ENCODE data around the gene SLC25A11. TPM values are rescaled to one million over a fixed set of nuclear protein-coding genes. Genes with fewer than 3 reads are reported as not detected.

SLC25A11 gene
- total RNA-seq, 2 donors from 2014 or later = 40.4 to 43.8 TPM

DNA sequence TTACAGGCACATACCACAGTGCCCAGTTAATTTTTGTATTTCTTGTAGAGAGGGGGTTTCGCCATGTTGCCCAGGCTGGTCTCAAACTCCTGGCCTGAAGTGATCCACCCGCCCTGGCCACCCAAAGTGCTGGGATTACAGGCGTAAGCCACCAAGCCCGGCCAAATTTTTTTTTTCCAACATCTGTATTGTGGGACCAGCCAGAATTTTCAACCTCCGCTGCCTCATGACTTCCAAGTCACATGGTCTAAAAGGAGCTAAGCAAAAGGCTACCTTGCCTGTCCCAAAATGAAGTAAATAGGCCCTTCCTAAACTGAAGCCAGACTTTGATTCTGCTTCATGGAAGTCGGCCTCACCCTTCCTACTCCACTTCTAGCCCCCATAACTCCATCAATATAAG, 32.0 kb upstream of the SLC25A11 start:
- H3K27ac Mint-ChIP-seq = peak overlapping the region; percentile 33
- H3K36me3 Mint-ChIP-seq (ENCODE audit: insufficient read depth in 2 of 2) = peaks cover 14 to 38% of the 10 kb centered on the region in 2 donors
- H3K4me1 Mint-ChIP-seq (ENCODE audit: low read depth) = peaks cover 33% of the 10 kb centered on the region
- no peak for ATAC-seq (replicated peaks in 1 of 2)
- no peaks in the 10 kb centered on the region for H3K27me3 Mint-ChIP-seq (ENCODE audit: low read depth)
- DNase-seq = no peak
- H3K9me3 Mint-ChIP-seq = no peaks in the 10 kb centered on the region
- H3K4me3 Mint-ChIP-seq = no peak overlapping the region

- H3K36me3 Mint-ChIP-seq (ENCODE audit: insufficient read depth in 2 of 2) = peaks cover 19 to 45% of the 10 kb centered on the region in 2 donors
- ATAC-seq (replicated peaks in 1 of 2) (no peak), DNase-seq (no peak)
- H3K9me3 Mint-ChIP-seq = peaks cover 0 to under 1% of the 10 kb centered on the region in 2 donors
- no peaks in the 10 kb centered on the region for H3K27me3 Mint-ChIP-seq (ENCODE audit: low read depth)
- peak overlapping the region in 1 of 2 donors; percentile 52 for H3K4me3 Mint-ChIP-seq
- peaks cover 47% of the 10 kb centered on the region for H3K4me1 Mint-ChIP-seq (ENCODE audit: low read depth)
- H3K27ac Mint-ChIP-seq = peak overlapping the region; percentile 89
Measured at GRCh38 chr17:4970273-4970672, 30.4 kb upstream of the SLC25A11 start.

DNA sequence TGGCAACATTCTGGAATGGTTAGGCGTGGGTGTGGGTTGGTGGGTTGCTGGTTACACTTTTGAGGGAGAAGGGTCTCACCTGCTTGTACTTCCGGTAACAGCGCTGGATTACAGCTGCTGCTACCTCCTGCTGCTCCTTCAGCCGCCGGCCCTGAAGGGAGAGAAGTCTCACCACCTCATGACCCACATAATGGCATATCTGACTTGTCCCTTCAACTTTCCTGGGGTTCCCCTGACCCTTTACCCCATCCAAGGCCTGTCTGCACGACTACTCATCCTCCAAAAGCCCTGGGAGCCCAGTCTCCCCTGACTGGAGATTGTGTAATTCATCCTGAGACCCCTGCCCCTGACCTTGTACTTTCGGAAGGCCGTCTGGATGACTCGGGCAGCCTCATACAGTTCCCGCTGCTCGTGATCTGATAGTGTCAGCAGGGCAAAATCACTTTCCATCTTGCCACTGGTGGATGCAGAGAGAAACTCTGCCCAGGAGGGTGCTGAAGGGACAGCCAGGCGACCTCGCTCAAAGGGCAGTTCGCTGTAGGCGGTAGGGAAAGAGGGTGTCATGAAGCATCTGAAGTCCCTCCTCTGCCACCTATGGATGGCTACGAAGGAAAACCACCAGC, 29.8 kb upstream of the SLC25A11 start:
- peaks cover 51% of the 10 kb centered on the region for H3K4me1 Mint-ChIP-seq (ENCODE audit: low read depth)

GRCh38 chr17:4969047-4969550, 29.3 kb upstream of the SLC25A11 start:
- no peak overlapping the region for H3K4me3 Mint-ChIP-seq
- H3K27ac Mint-ChIP-seq = no peak overlapping the region
- peaks cover 0 to 1% of the 10 kb centered on the region in 2 donors for H3K9me3 Mint-ChIP-seq
- H3K36me3 Mint-ChIP-seq (ENCODE audit: insufficient read depth in 2 of 2) = peaks cover 21 to 43% of the 10 kb centered on the region in 2 donors
- peak; percentile 57 to 65 for ATAC-seq (replicated peaks in 1 of 2)
- peak; percentile 74 to 76 for DNase-seq
- no peaks in the 10 kb centered on the region for H3K27me3 Mint-ChIP-seq (ENCODE audit: low read depth)
- H3K4me1 Mint-ChIP-seq (ENCODE audit: low read depth) = peaks cover 51% of the 10 kb centered on the region

More for the DNA sequence above, 29.8 kb upstream of the SLC25A11 start:
- Mint-ChIP-seq H3K4me3 (no peak overlapping the region), H3K9me3 (peaks cover 0 to 1% of the 10 kb centered on the region in 2 donors), H3K27me3 (ENCODE audit: low read depth) (no peaks in the 10 kb centered on the region), H3K36me3 (ENCODE audit: insufficient read depth in 2 of 2) (peaks cover 21 to 47% of the 10 kb centered on the region in 2 donors), H3K27ac (no peak overlapping the region)
- ATAC-seq (replicated peaks in 1 of 2) (peak; percentile 14 to 25), DNase-seq (peak; percentile 59 to 60)

GRCh38 chr17:4968486-4969046, 28.7 kb upstream of the SLC25A11 start:
- Mint-ChIP-seq H3K4me3 (no peak overlapping the region), H3K27ac (no peak overlapping the region), H3K4me1 (ENCODE audit: low read depth) (peaks cover 51% of the 10 kb centered on the region), H3K9me3 (peaks cover 0 to 1% of the 10 kb centered on the region in 2 donors), H3K36me3 (ENCODE audit: insufficient read depth in 2 of 2) (peaks cover 21 to 40% of the 10 kb centered on the region in 2 donors), H3K27me3 (ENCODE audit: low read depth) (no peaks in the 10 kb centered on the region)
- ATAC-seq (replicated peaks in 1 of 2) (no peak), DNase-seq (peak; percentile 49 to 53)

DNA sequence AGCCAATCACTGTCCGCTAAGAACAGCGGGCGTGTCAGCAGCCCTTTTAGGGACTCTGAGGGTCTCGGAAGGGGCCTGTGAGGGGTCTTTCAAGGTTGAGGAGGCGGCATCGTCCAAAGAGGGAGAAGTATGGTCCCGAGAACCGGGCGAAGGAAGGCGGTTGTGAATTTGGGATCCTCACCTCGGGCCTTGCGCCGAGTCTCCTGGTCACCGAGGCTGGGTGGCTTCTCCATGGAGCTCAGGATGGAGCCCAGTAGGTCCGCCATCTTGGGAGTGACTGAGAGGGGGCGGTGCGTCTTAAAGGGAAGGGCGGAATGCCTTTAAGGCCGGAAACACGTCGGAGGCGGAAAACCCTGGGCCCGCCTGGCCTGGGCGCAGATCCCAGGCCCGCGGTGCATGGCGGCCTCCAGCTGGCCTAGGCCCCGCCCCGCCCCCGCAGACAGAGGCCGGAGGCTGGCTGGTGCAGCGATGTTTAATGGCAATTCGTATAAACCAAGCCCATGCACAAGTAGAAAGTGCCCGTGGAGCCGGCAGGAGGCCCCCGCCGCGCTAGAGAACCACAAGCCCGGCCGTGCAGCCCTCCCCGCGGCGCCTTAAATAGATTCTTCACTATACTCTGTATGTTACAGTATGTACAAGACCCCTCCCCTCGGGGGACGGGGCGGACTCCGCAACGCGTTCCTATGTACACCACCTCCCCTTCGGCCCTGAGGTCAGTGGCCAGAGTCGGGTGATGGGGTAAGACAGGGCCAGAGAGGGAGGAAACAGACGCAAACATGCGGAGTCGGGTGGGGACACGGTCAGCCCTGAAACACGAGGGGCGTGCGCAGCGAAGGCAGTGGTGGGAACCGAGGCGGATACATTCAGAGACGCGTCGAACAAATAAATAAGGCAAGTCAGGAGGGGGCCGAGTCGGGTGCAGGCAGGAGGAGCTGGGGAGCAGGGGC, 28.0 kb upstream of the SLC25A11 start, which contains the start of gene SPAG7:
Gene SPAG7 (minus strand): TSS at position 279 of the 947 bp plus-strand sequence. CDS start 13 bp downstream, at position 266.
- Mint-ChIP-seq H3K4me3 (no peak within 1 kb of the TSS), H3K36me3 (ENCODE audit: insufficient read depth in 2 of 2) (peaks cover 21 to 37% of the 10 kb centered on the region in 2 donors), H3K27me3 (ENCODE audit: low read depth) (no peaks in the 10 kb centered on the region), H3K9me3 (peaks cover 0 to 1% of the 10 kb centered on the region in 2 donors), H3K4me1 (ENCODE audit: low read depth) (peaks cover 51% of the 10 kb centered on the region), H3K27ac (peak within 1 kb of the TSS; percentile 74)
- peak; percentile 67 to 69 for ATAC-seq (replicated peaks in 1 of 2)
- DNase-seq = peak; percentile 93 to 95

DNA sequence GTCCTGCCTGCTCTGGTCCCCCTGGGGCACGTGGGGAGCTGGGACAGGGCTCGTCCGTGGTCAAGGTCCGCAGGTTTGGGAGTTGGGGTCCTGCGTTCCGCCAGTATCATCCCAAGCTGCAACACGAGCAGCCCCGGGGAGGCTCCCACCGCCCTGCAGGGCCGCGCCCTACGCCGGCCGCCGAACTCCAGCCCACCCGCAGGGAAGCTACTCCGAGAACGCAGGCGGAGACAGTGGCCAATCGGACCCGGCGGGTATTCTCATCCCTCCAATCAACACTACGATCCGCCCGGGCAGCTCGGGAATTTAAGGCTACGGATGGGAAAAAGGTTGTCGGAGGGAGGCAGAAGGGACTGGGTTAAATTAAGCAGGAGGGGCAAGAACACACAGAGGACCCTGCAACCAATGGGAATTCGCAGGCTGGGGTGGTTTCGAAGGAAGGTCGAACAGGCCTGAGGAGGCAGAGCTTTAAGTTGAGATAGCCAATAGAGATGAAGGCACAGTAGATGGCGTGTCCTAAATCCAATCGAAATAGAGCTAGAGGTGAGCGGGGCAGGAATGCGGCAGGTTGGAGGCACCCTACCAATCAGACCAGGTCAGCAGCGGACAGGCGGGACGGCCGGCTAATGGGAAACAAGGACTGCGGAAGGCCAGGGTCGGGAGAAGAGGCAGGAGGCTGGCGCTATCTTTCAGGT, 27.1 kb upstream of the SLC25A11 start:
- peaks cover 21 to 35% of the 10 kb centered on the region in 2 donors for H3K36me3 Mint-ChIP-seq (ENCODE audit: insufficient read depth in 2 of 2)
- peak overlapping the region; percentile 74 for H3K27ac Mint-ChIP-seq
- no peaks in the 10 kb centered on the region for H3K27me3 Mint-ChIP-seq (ENCODE audit: low read depth)
- H3K9me3 Mint-ChIP-seq = peaks cover 0 to 1% of the 10 kb centered on the region in 2 donors
- no peak overlapping the region for H3K4me3 Mint-ChIP-seq
- peak; percentile 67 to 73 for ATAC-seq (replicated peaks in 1 of 2)
- peaks cover 49% of the 10 kb centered on the region for H3K4me1 Mint-ChIP-seq (ENCODE audit: low read depth)
- DNase-seq = peak; percentile 84 to 92

- Mint-ChIP-seq H3K27ac (peak overlapping the region; percentile 2), H3K36me3 (ENCODE audit: insufficient read depth in 2 of 2) (peaks cover 17 to 23% of the 10 kb centered on the region in 2 donors)
Measured at GRCh38 chr17:4965311-4965986, 25.6 kb upstream of the SLC25A11 start.

GRCh38 chr17:4960279-4960922, 20.6 kb upstream of the SLC25A11 start:
- no peak for DNase-seq
- no peak overlapping the region for H3K27ac Mint-ChIP-seq

More at GRCh38 chr17:4965311-4965986, 25.6 kb upstream of the SLC25A11 start:
- no peak overlapping the region for H3K4me3 Mint-ChIP-seq
- H3K9me3 Mint-ChIP-seq = peaks cover 0 to 1% of the 10 kb centered on the region in 2 donors
- H3K4me1 Mint-ChIP-seq (ENCODE audit: low read depth) = peaks cover 38% of the 10 kb centered on the region
- DNase-seq = no peak
- H3K27me3 Mint-ChIP-seq (ENCODE audit: low read depth) = no peaks in the 10 kb centered on the region
- no peak for ATAC-seq (replicated peaks in 1 of 2)

DNA sequence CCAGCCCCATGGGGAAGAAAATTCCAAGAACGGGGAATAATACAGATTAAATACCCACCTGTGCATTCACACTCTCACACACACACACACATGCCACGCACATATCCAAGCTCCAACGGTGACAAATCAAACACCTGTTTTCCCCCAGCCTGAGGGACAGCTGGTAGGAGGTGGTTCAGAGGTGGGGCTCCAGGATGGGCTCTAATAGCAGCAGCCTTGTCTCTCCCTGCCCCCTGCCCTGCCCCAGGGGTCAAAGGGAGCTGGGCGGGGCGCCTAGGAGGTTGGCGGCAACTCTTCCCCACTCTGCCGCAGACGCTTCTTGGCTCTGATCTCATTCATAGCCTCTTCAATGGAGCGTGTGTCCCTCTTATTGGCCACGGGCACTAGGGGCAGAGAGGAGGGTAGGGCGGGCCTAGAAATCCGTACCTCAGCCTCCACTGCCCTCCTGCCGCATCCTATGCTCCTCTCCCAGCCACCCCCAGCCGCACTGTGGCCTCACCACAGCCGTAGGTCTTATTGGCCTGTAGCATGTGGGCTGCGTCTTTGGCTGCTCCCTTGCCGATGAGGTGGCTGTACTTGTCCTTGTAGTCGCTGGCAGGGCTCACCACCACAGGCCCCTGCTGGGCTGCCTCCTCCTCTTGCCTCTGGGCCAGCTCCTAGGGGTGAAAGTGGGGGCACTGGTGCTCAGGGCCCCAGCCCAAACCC, 19.6 kb upstream of the SLC25A11 start:
- DNase-seq = no peak
- peaks cover 10% of the 10 kb centered on the region for H3K4me1 Mint-ChIP-seq (ENCODE audit: low read depth)
- peaks cover 0 to 3% of the 10 kb centered on the region in 2 donors for H3K36me3 Mint-ChIP-seq (ENCODE audit: insufficient read depth in 2 of 2)
- H3K27me3 Mint-ChIP-seq (ENCODE audit: low read depth) = no peaks in the 10 kb centered on the region
- no peaks in the 10 kb centered on the region for H3K9me3 Mint-ChIP-seq
- H3K4me3 Mint-ChIP-seq = no peak overlapping the region
- H3K27ac Mint-ChIP-seq = no peak overlapping the region
- peak in 1 of 2 donors; percentile 8 for ATAC-seq (replicated peaks in 1 of 2)

More at GRCh38 chr17:4960279-4960922, 20.6 kb upstream of the SLC25A11 start:
- Mint-ChIP-seq H3K36me3 (ENCODE audit: insufficient read depth in 2 of 2) (peaks cover 4 to 9% of the 10 kb centered on the region in 2 donors), H3K27me3 (ENCODE audit: low read depth) (no peaks in the 10 kb centered on the region), H3K9me3 (peaks cover 0 to 1% of the 10 kb centered on the region in 2 donors), H3K4me3 (no peak overlapping the region), H3K4me1 (ENCODE audit: low read depth) (peaks cover 15% of the 10 kb centered on the region)
- ATAC-seq (replicated peaks in 1 of 2) = peak in 1 of 2 donors; percentile 11

- no peaks in the 10 kb centered on the region for H3K27me3 Mint-ChIP-seq (ENCODE audit: low read depth)
- peaks cover 1 to 5% of the 10 kb centered on the region in 2 donors for H3K36me3 Mint-ChIP-seq (ENCODE audit: insufficient read depth in 2 of 2)
- no peak overlapping the region for H3K4me3 Mint-ChIP-seq
- no peak for ATAC-seq (replicated peaks in 1 of 2)
- no peak for DNase-seq
- H3K4me1 Mint-ChIP-seq (ENCODE audit: low read depth) = peaks cover 10% of the 10 kb centered on the region
- no peak overlapping the region for H3K27ac Mint-ChIP-seq
- no peaks in the 10 kb centered on the region for H3K9me3 Mint-ChIP-seq
Measured at GRCh38 chr17:4958102-4958501, 18.3 kb upstream of the SLC25A11 start.

All from activated T-cell treated with anti-CD3 and anti-CD28 coated beads, Interleukin-2, amount 50 U/mL, for 72 hours (primary cell).